HG02763 (cell line): Measurements from ENCODE around the gene GINS2.

Source experiments
- ATAC-seq: cut with Tn5 transposase; IDR thresholded peaks from one replicate; pipeline ENCODE4 v1.9.1; 2021; ENCODE audit warnings: mild to moderate bottlenecking, moderate library complexity; ENCODE audit not compliant: unreplicated experiment

Gene GINS2

DNA sequence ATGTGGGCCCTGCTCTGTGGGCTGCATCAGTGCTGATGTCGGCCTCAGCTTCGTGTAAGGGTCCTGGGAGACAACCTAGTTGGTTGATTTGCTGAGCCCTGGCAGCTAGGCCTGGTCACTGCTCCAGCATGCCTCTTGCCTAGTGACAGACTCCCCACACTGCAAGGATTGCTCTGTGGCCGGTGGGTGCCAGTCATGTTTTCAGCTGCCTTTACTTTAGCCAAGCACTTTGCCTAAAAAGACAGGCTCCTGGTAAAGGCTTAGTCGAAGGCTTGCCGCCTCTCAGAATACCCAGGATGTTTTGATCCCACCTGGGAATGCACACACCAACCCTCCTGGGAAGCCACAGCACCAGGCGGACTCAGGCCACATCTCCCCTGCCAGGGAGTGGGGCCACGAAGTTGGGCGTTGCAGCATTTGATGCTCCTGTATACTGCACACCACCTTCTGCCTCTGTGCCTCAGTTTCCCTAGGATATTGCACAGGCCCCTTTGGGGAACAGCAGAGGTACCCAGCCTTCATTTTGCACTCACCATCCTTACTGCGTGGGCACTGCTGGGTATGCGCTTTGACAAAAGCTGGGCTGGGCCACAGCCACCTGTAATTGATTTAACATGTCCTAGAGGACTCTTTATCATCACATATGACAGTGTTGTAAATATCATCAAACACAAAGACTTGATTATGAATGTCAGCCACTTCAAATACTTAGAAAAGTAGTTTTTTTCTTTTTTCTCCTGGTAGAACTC, 19.9 kb downstream of the GINS2 start:
- ATAC-seq, result no peak

GRCh38 chr16:85667841-85668413, 20.8 kb downstream of the GINS2 start:
- ATAC-seq, result no peak

DNA sequence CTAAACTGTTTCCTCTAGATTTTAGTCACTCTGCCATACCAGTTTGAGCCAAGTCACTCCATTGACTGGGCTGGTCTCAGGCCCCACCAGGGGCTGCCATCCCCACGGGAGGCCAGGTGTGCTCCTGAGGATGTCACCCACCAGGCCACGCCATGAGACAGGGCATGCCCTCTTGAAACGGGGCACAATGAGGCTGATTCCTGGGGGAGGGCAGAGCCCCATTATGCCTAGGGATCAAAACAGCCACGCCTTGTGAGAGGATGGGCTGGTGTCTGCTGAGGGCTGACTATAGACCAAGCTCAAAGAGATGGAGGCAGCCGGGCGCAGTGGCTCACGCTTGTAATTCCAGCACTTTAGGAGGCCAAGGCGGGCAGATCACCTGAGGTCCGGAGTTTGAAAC, 21.5 kb downstream of the GINS2 start:
- ATAC-seq, result no peak

- no peak for ATAC-seq
These were observed 22.8 kb downstream of the GINS2 start for GRCh38 chr16:85665929-85666328.

- no peak for ATAC-seq
These were observed 23.4 kb downstream of the GINS2 start for GRCh38 chr16:85665373-85665740.

- no peak for ATAC-seq
These were observed 24.0 kb downstream of the GINS2 start for GRCh38 chr16:85664580-85665372.

DNA sequence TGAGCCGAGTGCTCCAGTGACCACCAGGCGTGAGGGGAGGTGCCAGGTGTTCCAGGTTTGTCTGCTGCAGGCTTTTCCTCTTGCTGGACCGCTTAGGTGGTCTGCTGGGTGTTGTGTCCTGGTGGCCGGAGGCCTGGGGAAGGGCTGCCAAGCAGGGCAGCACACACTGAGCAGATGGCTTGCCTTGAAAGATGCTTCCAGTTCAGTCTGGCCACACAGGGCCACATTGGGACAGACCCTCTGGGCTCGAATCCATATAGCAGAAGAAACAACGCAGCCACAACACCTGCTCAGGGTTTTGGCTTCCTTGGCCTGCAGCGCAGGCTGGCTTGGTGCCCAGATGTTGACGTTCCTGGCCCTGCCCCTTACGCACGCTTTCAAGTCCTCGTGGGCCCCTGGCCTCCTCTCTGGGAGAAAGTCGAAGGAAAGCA, 24.8 kb downstream of the GINS2 start:
- ATAC-seq, result no peak

DNA sequence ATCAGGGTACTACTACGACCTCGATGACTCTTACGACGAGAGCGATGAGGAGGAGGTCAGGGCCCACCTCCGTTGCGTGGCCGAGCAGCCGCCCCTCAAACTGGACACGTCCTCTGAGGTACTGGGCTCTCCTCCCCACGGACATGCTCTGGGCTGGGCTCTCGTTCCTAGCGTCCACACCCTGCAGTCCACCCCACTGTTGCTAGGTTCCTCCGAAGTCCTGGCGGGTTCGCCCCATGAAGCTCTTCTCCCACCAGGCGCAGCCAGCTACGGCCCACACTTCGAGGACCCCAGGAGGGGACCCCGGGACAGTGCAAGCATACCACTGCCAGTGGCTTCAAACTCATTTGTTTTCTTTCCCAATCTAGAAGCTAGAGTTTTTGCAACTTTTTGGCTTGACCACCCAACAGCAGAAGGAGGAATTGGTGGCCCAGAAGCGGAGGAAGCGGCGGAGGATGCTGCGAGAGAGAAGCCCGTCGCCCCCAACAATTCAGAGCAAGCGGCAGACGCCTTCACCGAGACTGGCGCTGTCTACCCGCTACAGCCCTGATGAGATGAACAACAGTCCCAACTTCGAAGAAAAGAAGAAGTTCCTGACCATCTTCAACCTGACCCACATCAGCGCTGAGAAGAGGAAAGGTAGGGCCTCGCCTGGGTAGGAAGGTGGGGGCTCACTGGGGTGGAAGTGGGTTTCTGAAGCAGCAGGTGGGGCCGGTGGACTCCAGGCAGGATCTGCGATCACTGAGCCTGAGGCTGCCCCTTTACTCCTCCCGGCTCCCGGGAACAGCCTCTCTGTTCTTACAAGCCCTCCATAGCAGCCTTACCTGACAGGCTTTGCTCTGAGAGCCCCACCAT, 25.6 kb downstream of the GINS2 start:
- ATAC-seq, result no peak

GRCh38 chr16:85662482-85662812, 26.3 kb downstream of the GINS2 start:
- ATAC-seq, result no peak

DNA sequence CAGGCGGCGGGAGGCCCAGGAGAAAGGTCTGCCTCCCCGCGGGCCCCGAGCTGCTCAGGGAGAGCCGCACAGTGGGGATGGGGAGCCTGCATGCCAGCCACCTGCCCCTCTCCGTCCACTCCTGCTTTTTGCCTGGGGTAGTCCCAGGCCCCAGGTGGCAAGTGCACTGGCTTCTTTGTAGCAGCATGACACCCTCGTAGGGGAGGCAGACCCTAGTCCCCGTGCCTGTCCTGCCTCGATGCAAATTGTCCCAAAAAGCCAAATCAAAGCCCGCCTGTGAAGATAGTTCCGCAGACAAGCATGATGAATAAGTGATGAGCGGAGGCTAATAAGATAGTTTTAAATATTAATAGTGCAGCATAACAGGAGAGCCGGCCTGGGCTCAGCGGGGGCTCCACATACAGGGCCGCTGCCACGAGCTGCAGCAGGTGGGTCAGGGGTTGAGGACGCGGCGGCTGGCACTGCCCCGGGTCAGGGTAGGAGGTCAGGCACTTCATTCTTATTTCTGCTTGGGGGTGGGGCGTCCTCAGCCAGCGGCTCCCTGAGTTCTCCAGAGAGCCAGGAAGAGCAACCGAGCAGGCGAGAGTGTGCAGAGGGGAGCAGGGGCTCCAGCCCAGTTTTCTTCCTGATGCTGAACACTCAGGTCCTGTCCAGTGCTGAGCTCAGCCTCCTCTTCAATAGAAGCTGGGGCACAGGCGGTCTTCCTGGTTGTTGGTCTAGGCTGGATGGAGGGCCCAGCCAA, 26.8 kb downstream of the GINS2 start:
- no peak for ATAC-seq

DNA sequence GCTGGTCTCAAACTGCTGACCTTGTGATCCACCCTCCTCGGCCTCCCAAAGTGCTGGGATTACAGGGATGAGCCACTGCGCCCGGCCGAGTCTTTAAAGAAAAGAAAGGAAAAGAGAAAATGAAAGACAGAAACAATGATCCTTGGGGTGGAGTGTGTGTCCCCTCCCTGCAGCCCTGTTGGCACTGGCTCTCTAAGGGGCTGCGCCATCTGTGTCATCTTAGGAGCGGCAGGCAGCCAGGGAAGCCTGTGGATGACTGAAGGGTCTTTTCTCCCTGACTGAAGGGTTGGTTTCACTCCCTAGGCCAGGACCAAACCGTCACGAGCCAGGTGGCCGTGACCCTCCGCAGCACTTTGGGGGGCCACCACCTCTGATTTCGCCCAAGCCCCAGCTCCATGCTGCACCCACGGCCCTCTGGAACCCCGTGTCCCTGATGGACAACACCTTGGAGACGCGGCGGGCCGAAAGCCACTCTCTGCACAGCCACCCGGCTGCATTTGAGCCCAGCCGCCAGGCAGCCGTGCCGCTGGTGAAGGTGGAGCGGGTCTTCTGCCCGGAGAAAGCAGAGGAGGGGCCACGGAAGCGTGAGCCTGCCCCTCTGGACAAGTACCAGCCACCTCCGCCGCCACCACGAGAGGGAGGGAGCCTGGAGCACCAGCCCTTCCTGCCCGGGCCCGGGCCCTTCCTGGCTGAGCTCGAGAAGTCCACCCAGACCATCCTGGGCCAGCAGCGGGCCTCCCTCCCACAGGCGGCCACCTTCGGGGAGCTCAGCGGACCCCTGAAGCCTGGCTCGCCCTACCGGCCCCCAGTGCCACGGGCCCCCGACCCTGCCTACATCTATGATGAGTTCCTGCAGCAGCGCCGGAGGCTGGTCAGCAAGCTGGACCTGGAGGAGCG, 27.7 kb downstream of the GINS2 start:
- no peak for ATAC-seq

DNA sequence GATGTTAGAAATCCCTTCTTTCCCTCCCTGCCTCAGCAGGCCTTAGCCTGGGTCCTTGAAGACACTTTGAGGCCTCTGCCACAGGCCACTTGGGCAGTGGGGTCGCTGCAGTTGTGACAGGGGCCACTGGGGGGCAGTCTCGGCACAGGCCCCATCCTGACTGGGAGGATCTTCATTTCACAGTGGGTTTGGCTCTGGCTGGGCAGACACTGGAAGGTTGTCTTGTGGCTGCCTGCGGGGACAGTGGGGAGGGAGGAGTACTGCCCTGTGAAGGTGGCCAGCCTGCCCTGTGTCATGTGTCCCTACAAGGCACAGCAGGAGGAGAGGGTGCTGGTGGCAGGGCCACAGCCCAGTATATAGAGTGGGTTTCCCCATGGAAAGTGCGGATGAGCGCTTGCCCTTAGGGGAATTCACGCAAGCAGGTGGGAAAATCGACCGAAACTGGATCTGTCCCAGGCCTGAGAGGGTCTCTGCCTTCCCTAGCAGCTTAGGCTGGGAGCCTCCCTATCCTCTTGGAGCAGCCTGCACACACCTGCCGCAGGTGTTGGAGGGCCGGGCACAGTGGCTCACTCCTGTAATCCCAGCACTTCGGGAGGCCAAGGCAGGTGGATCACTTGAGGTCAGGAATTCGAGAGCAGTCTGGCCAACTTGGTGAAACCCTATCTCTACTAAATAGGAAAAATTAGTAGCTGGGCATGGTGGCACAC, 28.8 kb downstream of the GINS2 start:
- no peak for ATAC-seq

DNA sequence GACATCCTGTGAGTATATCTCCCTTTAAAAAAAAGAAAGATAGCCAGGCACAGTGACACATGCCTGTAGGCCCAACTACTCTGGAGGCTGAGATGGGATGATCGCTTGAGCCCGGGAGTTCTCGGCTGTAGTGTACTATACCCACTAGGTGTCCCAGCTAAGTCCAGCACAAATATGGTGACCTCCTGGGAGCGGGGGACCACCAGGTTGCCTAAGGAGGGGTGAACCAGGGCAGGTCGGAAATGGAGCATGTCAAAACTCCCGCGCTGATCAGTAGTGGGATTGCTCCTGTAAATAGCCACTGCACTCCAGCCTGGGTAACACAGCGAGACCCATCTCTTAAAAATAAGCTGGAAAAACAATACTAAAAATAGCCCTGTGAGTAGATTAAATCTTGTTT, 29.4 kb downstream of the GINS2 start:
- ATAC-seq, result no peak

- no peak for ATAC-seq
These were observed 30.0 kb downstream of the GINS2 start for GRCh38 chr16:85658504-85659326.

- ATAC-seq, result no peak
These were observed 30.8 kb downstream of the GINS2 start for GRCh38 chr16:85657996-85658395.

- no peak for ATAC-seq
These were observed 31.5 kb downstream of the GINS2 start for GRCh38 chr16:85657267-85657650.

DNA sequence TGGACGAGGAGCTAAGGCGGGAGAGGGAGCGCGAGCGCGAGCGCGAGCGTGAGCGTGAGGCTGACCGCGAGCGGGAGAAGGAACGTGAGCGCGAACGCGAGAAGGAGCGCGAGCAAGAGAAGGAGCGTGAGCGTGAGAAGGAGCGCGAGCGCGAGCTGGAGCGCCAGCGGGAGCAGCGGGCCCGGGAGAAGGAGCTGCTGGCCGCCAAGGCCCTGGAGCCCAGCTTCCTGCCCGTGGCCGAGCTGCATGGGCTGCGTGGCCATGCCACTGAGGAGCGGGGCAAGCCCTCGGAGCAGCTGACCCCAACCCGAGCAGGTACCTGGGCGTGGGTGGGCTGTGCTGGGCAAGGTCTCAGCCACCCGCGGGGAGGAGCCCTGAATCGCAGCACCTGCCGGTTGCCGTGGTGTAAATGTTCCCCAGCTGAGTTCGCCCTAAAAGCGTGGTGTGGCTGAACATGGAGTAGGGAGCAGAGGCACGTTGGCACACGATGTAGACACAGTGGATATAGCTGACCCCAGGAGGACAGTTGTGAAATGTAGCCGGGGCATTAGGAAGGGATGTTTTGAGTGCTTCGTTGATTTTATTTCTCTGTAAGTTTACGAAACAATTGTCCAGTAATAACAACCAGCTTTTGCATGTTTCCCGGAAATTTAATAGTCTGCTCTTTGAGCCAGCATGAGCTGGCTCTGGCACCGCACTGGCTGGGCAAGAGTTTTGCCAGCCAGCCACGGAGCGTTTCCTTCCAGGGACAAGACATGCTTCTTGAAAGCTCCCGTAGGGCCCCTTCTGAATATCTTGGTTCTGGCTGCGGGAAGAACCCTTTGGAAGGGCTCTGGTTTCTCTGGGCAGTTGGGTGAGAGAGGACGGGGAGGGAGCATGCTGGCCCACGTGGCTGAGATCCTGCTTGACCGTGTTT, 32.1 kb downstream of the GINS2 start:
- no peak for ATAC-seq
